HEK293 (cell line): Measurements from ENCODE around the gene PACS1.

Experiments
- BCL11B ChIP-seq: fragments of 450-650 bp; formaldehyde crosslinking; IDR thresholded peaks from 2 replicates; pipeline ENCODE4 v1.5.1; 2016; ENCODE audit warnings: low read depth, missing biosample characterization, missing genetic modification characterization
- EGR2 ChIP-seq: fragments of 450-650 bp; formaldehyde crosslinking; IDR thresholded peaks from 2 replicates; pipeline ENCODE4 v1.5.1; 2016; ENCODE audit warnings: low read depth, missing biosample characterization, missing genetic modification characterization
- ELK4 ChIP-seq: IDR thresholded peaks from 2 replicates; pipeline ENCODE4 v1.6.1; 2011; ENCODE audit warnings: mild to moderate bottlenecking, low read depth, low read length, borderline replicate concordance
- GLI4 ChIP-seq: fragments of 450-650 bp; formaldehyde crosslinking; IDR thresholded peaks from 2 replicates; pipeline ENCODE4 v1.5.1; 2016; ENCODE audit warnings: missing biosample characterization, missing genetic modification characterization
- GLIS1 ChIP-seq: fragments of 450-650 bp; formaldehyde crosslinking; IDR thresholded peaks from 2 replicates; pipeline ENCODE4 v1.5.1; 2016; ENCODE audit warnings: missing biosample characterization, missing genetic modification characterization
- KLF9 ChIP-seq: fragments of 450-650 bp; formaldehyde crosslinking; IDR thresholded peaks from 2 replicates; pipeline ENCODE4 v1.5.1; 2016; ENCODE audit warnings: missing biosample characterization, missing genetic modification characterization, low read depth
- MEIS1 ChIP-seq: sonication (generic); formaldehyde crosslinking; IDR thresholded peaks from 2 replicates; pipeline ENCODE4 v1.8.1; 2022; ENCODE audit warnings: missing genetic modification reagents, mild to moderate bottlenecking, borderline replicate concordance
- REPIN1 ChIP-seq: fragments of 450-650 bp; formaldehyde crosslinking; IDR thresholded peaks from 2 replicates; pipeline ENCODE4 v1.5.1; 2017; ENCODE audit warnings: missing biosample characterization, missing genetic modification characterization, low read depth
- SP2 ChIP-seq: fragments of 450-650 bp; formaldehyde crosslinking; IDR thresholded peaks from 2 replicates; pipeline ENCODE4 v1.5.1; 2016; ENCODE audit warnings: missing biosample characterization, missing genetic modification characterization
- SP7 ChIP-seq: fragments of 450-650 bp; formaldehyde crosslinking; IDR thresholded peaks from 2 replicates; pipeline ENCODE4 v1.5.1; 2016; ENCODE audit warnings: missing biosample characterization, missing genetic modification characterization
- TCF7L2 ChIP-seq: IDR thresholded peaks from 2 replicates; pipeline ENCODE4 v1.6.1; 2011; ENCODE audit warnings: low read depth, mild to moderate bottlenecking, inconsistent platforms, low read length, moderate library complexity, borderline replicate concordance
- TRIM28 ChIP-seq: IDR thresholded peaks from 2 replicates; pipeline ENCODE4 v1.6.1; 2011; ENCODE audit warnings: low read length, control low read depth, borderline replicate concordance
- ZBTB10 ChIP-seq: fragments of 450-650 bp; formaldehyde crosslinking; IDR thresholded peaks from 2 replicates; pipeline ENCODE4 v1.5.1; 2016; ENCODE audit warnings: missing biosample characterization, missing genetic modification characterization
- ZBTB20 ChIP-seq: fragments of 450-650 bp; formaldehyde crosslinking; IDR thresholded peaks from 2 replicates; pipeline ENCODE4 v1.5.1; 2016; ENCODE audit warnings: missing biosample characterization, missing genetic modification characterization
- ZBTB8A ChIP-seq: fragments of 450-650 bp; formaldehyde crosslinking; IDR thresholded peaks from 2 replicates; pipeline ENCODE4 v1.5.1; 2016; ENCODE audit warnings: missing biosample characterization, missing genetic modification characterization
- ZFP3 ChIP-seq: fragments of 450-650 bp; formaldehyde crosslinking; IDR thresholded peaks from 2 replicates; pipeline ENCODE4 v1.5.1; 2016; ENCODE audit warnings: low read depth, missing biosample characterization, missing genetic modification characterization
- ZIC2 ChIP-seq: fragments of 450-650 bp; formaldehyde crosslinking; IDR thresholded peaks from 2 replicates; pipeline ENCODE4 v1.5.1; 2016; ENCODE audit warnings: missing biosample characterization, missing genetic modification characterization
- ZNF114 ChIP-seq: fragments of 450-650 bp; formaldehyde crosslinking; IDR thresholded peaks from 2 replicates; pipeline ENCODE4 v1.5.0; 2017; ENCODE audit warnings: missing biosample characterization, missing genetic modification characterization
- ZNF146 ChIP-seq: fragments of 450-650 bp; formaldehyde crosslinking; IDR thresholded peaks from 2 replicates; pipeline ENCODE4 v1.5.1; 2016; ENCODE audit warnings: missing biosample characterization, missing genetic modification characterization
- ZNF148 ChIP-seq: fragments of 450-650 bp; formaldehyde crosslinking; IDR thresholded peaks from 2 replicates; pipeline ENCODE4 v1.5.0; 2017; ENCODE audit warnings: missing biosample characterization, missing genetic modification characterization, borderline replicate concordance
- ZNF341 ChIP-seq: fragments of 450-650 bp; formaldehyde crosslinking; IDR thresholded peaks from 2 replicates; pipeline ENCODE4; 2016; ENCODE audit warnings: low read depth, missing biosample characterization, missing genetic modification characterization
- ZNF354C ChIP-seq: fragments of 450-650 bp; formaldehyde crosslinking; IDR thresholded peaks from 2 replicates; pipeline ENCODE4 v1.5.1; 2016; ENCODE audit warnings: missing biosample characterization, missing genetic modification characterization, low read depth, borderline replicate concordance
- ZNF362 ChIP-seq: fragments of 450-650 bp; formaldehyde crosslinking; IDR thresholded peaks from 2 replicates; pipeline ENCODE4 v1.5.1; 2016; ENCODE audit warnings: missing biosample characterization, missing genetic modification characterization
- ZNF394 ChIP-seq: fragments of 450-650 bp; formaldehyde crosslinking; IDR thresholded peaks from 2 replicates; pipeline ENCODE4 v1.5.1; 2016; ENCODE audit warnings: missing biosample characterization, missing genetic modification characterization, mild to moderate bottlenecking, moderate library complexity, borderline replicate concordance
- ZNF433 ChIP-seq: fragments of 450-650 bp; formaldehyde crosslinking; IDR thresholded peaks from 2 replicates; pipeline ENCODE4 v1.5.1; 2016; ENCODE audit warnings: missing biosample characterization, missing genetic modification characterization, low read depth
- ZNF549 ChIP-seq: fragments of 450-650 bp; IDR thresholded peaks from 2 replicates; pipeline ENCODE4 v1.5.1; 2018; ENCODE audit warnings: missing biosample characterization, missing genetic modification characterization, mild to moderate bottlenecking, inconsistent platforms, moderate library complexity
- ZNF654 ChIP-seq: fragments of 450-650 bp; formaldehyde crosslinking; IDR thresholded peaks from 2 replicates; pipeline ENCODE4 v1.5.1; 2016; ENCODE audit warnings: low read depth, missing biosample characterization, missing genetic modification characterization
- ZNF664 ChIP-seq: fragments of 450-650 bp; formaldehyde crosslinking; IDR thresholded peaks from 2 replicates; pipeline ENCODE4 v1.5.1; 2016; ENCODE audit warnings: missing biosample characterization, missing genetic modification characterization
- ZNF692 ChIP-seq: fragments of 450-650 bp; formaldehyde crosslinking; IDR thresholded peaks from 2 replicates; pipeline ENCODE4 v1.5.1; 2016; ENCODE audit warnings: missing biosample characterization, missing genetic modification characterization
- ZNF747 ChIP-seq: fragments of 450-650 bp; formaldehyde crosslinking; IDR thresholded peaks from 2 replicates; pipeline ENCODE4 v1.5.1; 2016; ENCODE audit warnings: missing biosample characterization, missing genetic modification characterization
- ZNF792 ChIP-seq: fragments of 450-650 bp; formaldehyde crosslinking; IDR thresholded peaks from 2 replicates; pipeline ENCODE4 v1.5.1; 2016; ENCODE audit warnings: missing biosample characterization, missing genetic modification characterization

Gene PACS1

GRCh38 chr11:66069715-66070603, at the start of gene PACS1 (continued):
- TF ChIP-seq ZNF362 (no peak), ZNF433 (tag by site-specific recombination) (no peak), ZNF148 (tag by site-specific recombination) (no peak), ZNF792 (no peak), ZBTB20 (tag by site-specific recombination) (peak; percentile 33; the same call in 1 of the 2 replicates), ELK4 (no peak), ZNF654 (tag by site-specific recombination) (no peak), ZBTB8A (tag by site-specific recombination) (no peak), ZFP3 (no peak), ZNF394 (tag by site-specific recombination) (no peak), MEIS1 (CRISPR knock-in tag) (no peak; the same call in 1 of the 2 replicates), ZNF341 (tag by site-specific recombination) (peak; percentile 71), SP7 (no peak), ZNF664 (tag by site-specific recombination) (no peak), ZNF692 (tag by site-specific recombination) (peak; percentile 58; the same call in 1 of the 2 replicates), TRIM28 (no peak), ZBTB10 (tag by site-specific recombination) (no peak), GLIS1 (tag by site-specific recombination) (peak; percentile 50; the same call in 1 of the 2 replicates), EGR2 (tag by site-specific recombination) (peak; percentile 64), GLI4 (no peak), BCL11B (tag by site-specific recombination) (no peak), SP2 (tag by site-specific recombination) (peak; percentile 44), ZNF354C (tag by site-specific recombination) (no peak), ZNF747 (no peak), REPIN1 (no peak), ZNF114 (tag by site-specific recombination) (no peak), ZNF146 (no peak), TCF7L2 (no peak), ZNF549 (tag by site-specific recombination) (no peak), ZIC2 (no peak; the same call in 1 of the 2 replicates), KLF9 (peak; percentile 36; the same call in 1 of the 2 replicates)
